Smooth muscle cell (in vitro differentiated cells): ENCODE measurements around the gene STAT1. TPM values are rescaled to one million over a fixed set of nuclear protein-coding genes. Genes with fewer than 3 reads are reported as not detected.
A peak's percentile ranks its signal among the peaks of the same experiment; 100 is the strongest.

Experiments
- DNase-seq: peaks from one replicate; lab custom pipeline; 2025; ENCODE audit not compliant: unreplicated experiment; lab: John Stamatoyannopoulos, UW
- H2AFZ ChIP-seq: fragments of 200-600 bp; sonication (generic); 2 replicates; pipeline ENCODE4 v1.6.0; 2016; ENCODE audit warnings: antibody characterized with exemption, low read depth, mild to moderate bottlenecking
- H3F3A ChIP-seq: fragments of 200-600 bp; sonication (generic); 2 replicates; pipeline ENCODE4 v1.6.0; 2017; ENCODE audit warnings: antibody characterized with exemption, low read depth
- H3K27ac ChIP-seq: fragments of 200-600 bp; sonication (generic); 2 replicates; pipeline ENCODE4 v1.5.1; 2016; ENCODE audit warnings: low read depth, mild to moderate bottlenecking
- H3K27me3 ChIP-seq: fragments of 200-600 bp; sonication (generic); 2 replicates; pipeline ENCODE4 v1.6.1; 2016; ENCODE audit warnings: low read depth, mild to moderate bottlenecking
- H3K36me3 ChIP-seq: fragments of 200-600 bp; sonication (generic); 2 replicates; pipeline ENCODE4 v1.5.1; 2016; ENCODE audit warnings: low read depth
- H3K4me1 ChIP-seq: fragments of 200-600 bp; sonication (generic); 2 replicates; pipeline ENCODE4 v1.5.1; 2016; ENCODE audit warnings: low read depth
- H3K4me2 ChIP-seq: fragments of 200-600 bp; sonication (generic); 2 replicates; pipeline ENCODE4 v1.6.0; 2016; ENCODE audit warnings: mild to moderate bottlenecking
- H3K4me3 ChIP-seq: fragments of 200-600 bp; sonication (generic); 2 replicates; pipeline ENCODE4 v1.5.1; 2016; ENCODE audit warnings: mild to moderate bottlenecking
- H3K79me2 ChIP-seq: fragments of 200-600 bp; sonication (generic); 2 replicates; pipeline ENCODE4 v1.6.0; 2016; ENCODE audit warnings: low read depth, mild to moderate bottlenecking
- H3K9ac ChIP-seq: fragments of 200-600 bp; sonication (generic); 2 replicates; pipeline ENCODE4 v1.6.0; 2016; ENCODE audit warnings: low read depth
- H3K9me3 ChIP-seq: fragments of 200-600 bp; sonication (generic); replicated peaks from 2 replicates; pipeline ENCODE4 v1.5.1; 2016; ENCODE audit warnings: low read depth
- H4K20me1 ChIP-seq: fragments of 200-600 bp; sonication (generic); 2 replicates; pipeline ENCODE4 v1.6.0; 2016; ENCODE audit warnings: low read depth
- WGBS: methylation state at CpG from one replicate; pipeline ENCODE4 v1.1.7; 2016; ENCODE audit warnings: low lambda C conversion rate; 5-methylcytosine and 5-hydroxymethylcytosine counted together
- polyA plus RNA-seq: library from polyadenylated mRNA; unstranded; fragments of >200 nt; fragmentation: Nextera tagmentation; extraction: Ambion mirVana; gene quantifications from 2 replicates; pipeline ENCODE4 v1.2.1, GENCODE V29; 2016
- total RNA-seq: library from RNA; depleted of rRNA; stranded (reverse); fragments of >200 nt; gene quantifications from 2 replicates; pipeline ENCODE4 v1.2.3, GENCODE V29; 2014
- TF ChIP-seq, protein P1 (sequence below): fragments of 200-600 bp; sonication (generic); IDR thresholded peaks from 2 replicates; pipeline ENCODE4 v1.5.1; 2017; ENCODE audit warnings: borderline replicate concordance, mild to moderate bottlenecking, antibody characterized with exemption; ENCODE audit not compliant: insufficient read depth, poor library complexity, severe bottlenecking

STAT1 gene
- total and polyA plus RNA-seq, 2 experiments from 2014 or later, result 30.5 to 66.5 TPM

DNA sequence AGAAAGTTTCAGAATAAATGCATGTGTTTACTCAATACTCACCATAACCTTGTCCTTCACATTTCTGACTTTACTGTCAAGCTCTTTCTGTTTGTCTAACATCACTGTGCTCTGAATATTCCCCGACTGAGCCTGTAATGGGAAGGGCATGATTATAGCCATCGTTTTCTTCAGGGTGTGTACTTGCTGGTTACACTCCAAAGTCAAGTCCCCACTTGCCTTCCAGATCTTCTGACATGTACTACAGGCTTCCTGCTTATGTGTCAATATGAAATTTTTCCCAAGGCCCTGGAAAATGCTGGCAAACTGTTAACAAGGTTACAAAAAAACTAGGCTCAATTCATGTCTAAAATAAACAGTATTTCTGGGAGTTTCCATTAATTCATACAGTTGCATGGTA lies 12.9 kb downstream of the STAT1 start:
- Histone ChIP-seq H3K4me2 (no peak overlapping the region), H3K79me2 (no peaks in the 10 kb centered on the region), H2AFZ (no peak overlapping the region), H3K4me3 (no peak overlapping the region), H3K36me3 (peaks cover 55% of the 10 kb centered on the region), H4K20me1 (no peaks in the 10 kb centered on the region), H3K9ac (no peak overlapping the region), H3K4me1 (no peaks in the 10 kb centered on the region), H3K27me3 (no peaks in the 10 kb centered on the region), H3F3A (no peaks in the 10 kb centered on the region), H3K27ac (peak overlapping the region; percentile 2), H3K9me3 (no peaks in the 10 kb centered on the region)
- WGBS, result 68% methylated on average over 2 of the region's 2 CpGs
- no peak for DNase-seq
- TF ChIP-seq, protein P1, sequence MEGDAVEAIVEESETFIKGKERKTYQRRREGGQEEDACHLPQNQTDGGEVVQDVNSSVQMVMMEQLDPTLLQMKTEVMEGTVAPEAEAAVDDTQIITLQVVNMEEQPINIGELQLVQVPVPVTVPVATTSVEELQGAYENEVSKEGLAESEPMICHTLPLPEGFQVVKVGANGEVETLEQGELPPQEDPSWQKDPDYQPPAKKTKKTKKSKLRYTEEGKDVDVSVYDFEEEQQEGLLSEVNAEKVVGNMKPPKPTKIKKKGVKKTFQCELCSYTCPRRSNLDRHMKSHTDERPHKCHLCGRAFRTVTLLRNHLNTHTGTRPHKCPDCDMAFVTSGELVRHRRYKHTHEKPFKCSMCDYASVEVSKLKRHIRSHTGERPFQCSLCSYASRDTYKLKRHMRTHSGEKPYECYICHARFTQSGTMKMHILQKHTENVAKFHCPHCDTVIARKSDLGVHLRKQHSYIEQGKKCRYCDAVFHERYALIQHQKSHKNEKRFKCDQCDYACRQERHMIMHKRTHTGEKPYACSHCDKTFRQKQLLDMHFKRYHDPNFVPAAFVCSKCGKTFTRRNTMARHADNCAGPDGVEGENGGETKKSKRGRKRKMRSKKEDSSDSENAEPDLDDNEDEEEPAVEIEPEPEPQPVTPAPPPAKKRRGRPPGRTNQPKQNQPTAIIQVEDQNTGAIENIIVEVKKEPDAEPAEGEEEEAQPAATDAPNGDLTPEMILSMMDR, result no peak

- no peak overlapping the region for H3K4me2 ChIP-seq
- no peak for DNase-seq
- no peaks in the 10 kb centered on the region for H3K4me1 ChIP-seq
- no peaks in the 10 kb centered on the region for H4K20me1 ChIP-seq
- WGBS, result 95% methylated on average over 9 of the region's 9 CpGs
- no peaks in the 10 kb centered on the region for H3K27me3 ChIP-seq
- H2AFZ ChIP-seq, result no peak overlapping the region
- H3K9ac ChIP-seq, result no peak overlapping the region
- H3K27ac ChIP-seq, result no peak overlapping the region
- no peaks in the 10 kb centered on the region for H3K79me2 ChIP-seq
- H3K9me3 ChIP-seq, result no peaks in the 10 kb centered on the region
- TF ChIP-seq, protein P1, result no peak
- H3K4me3 ChIP-seq, result no peak overlapping the region
- peaks cover 53% of the 10 kb centered on the region for H3K36me3 ChIP-seq
- H3F3A ChIP-seq, result no peaks in the 10 kb centered on the region
These were observed 13.9 kb downstream of the STAT1 start for GRCh38 chr2:190999949-191000665.

- TF ChIP-seq, protein P1, result no peak
- no peak overlapping the region for H3K4me3 ChIP-seq
- no peaks in the 10 kb centered on the region for H3F3A ChIP-seq
- H2AFZ ChIP-seq, result no peak overlapping the region
- H3K9me3 ChIP-seq, result no peaks in the 10 kb centered on the region
- H3K4me2 ChIP-seq, result no peak overlapping the region
- no peaks in the 10 kb centered on the region for H3K79me2 ChIP-seq
- WGBS, result 96% methylated on average over 7 of the region's 7 CpGs
- H4K20me1 ChIP-seq, result no peaks in the 10 kb centered on the region
- H3K36me3 ChIP-seq, result peaks cover 49% of the 10 kb centered on the region
- H3K4me1 ChIP-seq, result no peaks in the 10 kb centered on the region
- H3K9ac ChIP-seq, result no peak overlapping the region
- no peaks in the 10 kb centered on the region for H3K27me3 ChIP-seq
- no peak for DNase-seq
- H3K27ac ChIP-seq, result no peak overlapping the region
These were observed 14.9 kb downstream of the STAT1 start for GRCh38 chr2:190999058-190999457.

GRCh38 chr2:190997526-190998113 lies 16.4 kb downstream of the STAT1 start:
- Histone ChIP-seq H3F3A (no peaks in the 10 kb centered on the region), H3K27me3 (no peaks in the 10 kb centered on the region), H3K4me1 (no peaks in the 10 kb centered on the region), H3K9ac (no peak overlapping the region), H2AFZ (no peak overlapping the region), H3K9me3 (no peaks in the 10 kb centered on the region), H3K4me2 (no peak overlapping the region), H4K20me1 (no peaks in the 10 kb centered on the region), H3K27ac (no peak overlapping the region), H3K4me3 (no peak overlapping the region), H3K36me3 (peaks cover 47% of the 10 kb centered on the region), H3K79me2 (no peaks in the 10 kb centered on the region)
- TF ChIP-seq, protein P1, result no peak
- no peak for DNase-seq
- 93% methylated on average over 8 of the region's 8 CpGs for WGBS
